Fibroblast of the aortic adventitia (primary cell): ENCODE measurements around the gene RPL29. TPM values are rescaled to one million over a fixed set of nuclear protein-coding genes. Genes with fewer than 3 reads are reported as not detected.
A peak's percentile ranks its signal among the peaks of the same experiment; 100 is the strongest.

ENCODE experiments used
- DNase-seq: peaks from one replicate; pipeline ENCODE4 v3.0.0-alpha.2; 2010; ENCODE audit warnings: low read depth
- H3K4me3 ChIP-seq: 2 replicates; pipeline ENCODE4 v1.5.1; 2011; ENCODE audit warnings: low read depth, mild to moderate bottlenecking, control low read depth, low read length, moderate library complexity
- CTCF ChIP-seq: IDR thresholded peaks from 2 replicates; pipeline ENCODE4 v1.5.1; 2011; ENCODE audit warnings: mild to moderate bottlenecking, low read length, control low read depth, inconsistent platforms; ENCODE audit not compliant: insufficient read depth
- total RNA-seq: library from RNA; depleted of rRNA; stranded (reverse); fragments of >200 nt; gene quantifications from 2 replicates; pipeline ENCODE4 v1.2.3, GENCODE V29; 2012; ENCODE audit warnings: low replicate concordance

Gene RPL29
- total RNA-seq, 1 donor = 1,532 TPM

GRCh38 chr3:51968170-51968775, 27.4 kb downstream of the RPL29 start:
- no peak for DNase-seq
- H3K4me3 ChIP-seq = peak overlapping the region; percentile 73
- no peak for TF ChIP-seq CTCF

GRCh38 chr3:51967384-51968169, 28.1 kb downstream of the RPL29 start, which contains the start of gene PCBP4:
Gene PCBP4 (minus strand): TSS chr3:51967454. CDS start chr3:51961240, 6,214 bp downstream.
- TF ChIP-seq CTCF = no peak
- DNase-seq = no peak
- peak within 1 kb of the TSS; percentile 83 for H3K4me3 ChIP-seq

- DNase-seq = no peak
- TF ChIP-seq CTCF = no peak
- peak overlapping the region; percentile 83 for H3K4me3 ChIP-seq
Observed at GRCh38 chr3:51966922-51967383, 28.7 kb downstream of the RPL29 start.

- TF ChIP-seq CTCF = no peak
- H3K4me3 ChIP-seq = peak overlapping the region; percentile 83
- DNase-seq = no peak
Observed at GRCh38 chr3:51966486-51966885, 29.2 kb downstream of the RPL29 start.

GRCh38 chr3:51966016-51966415, 29.7 kb downstream of the RPL29 start:
- peak overlapping the region; percentile 83 for H3K4me3 ChIP-seq
- DNase-seq = no peak
- TF ChIP-seq CTCF = no peak

GRCh38 chr3:51964521-51964920, 31.2 kb downstream of the RPL29 start:
- TF ChIP-seq CTCF = no peak
- no peak overlapping the region for H3K4me3 ChIP-seq
- DNase-seq = no peak
